TTC549 (cell line): ENCODE results near the gene STX10.

Experiments used
- FAIRE-seq: peaks from 2 replicates; lab custom pipeline; 2012; peaks lifted over from hg19 to GRCh38; lab: Jason Lieb, UNC

The STX10 gene

GRCh38 chr19:13100031-13100588 lies 50.1 kb downstream of the STX10 start:
- FAIRE-seq, result no peak

- no peak for FAIRE-seq
These were observed 50.8 kb downstream of the STX10 start for GRCh38 chr19:13099073-13099999.

- FAIRE-seq, result no peak
These were observed 51.7 kb downstream of the STX10 start for GRCh38 chr19:13098277-13099072.

GRCh38 chr19:13097463-13098258 lies 52.5 kb downstream of the STX10 start:
- no peak for FAIRE-seq

DNA sequence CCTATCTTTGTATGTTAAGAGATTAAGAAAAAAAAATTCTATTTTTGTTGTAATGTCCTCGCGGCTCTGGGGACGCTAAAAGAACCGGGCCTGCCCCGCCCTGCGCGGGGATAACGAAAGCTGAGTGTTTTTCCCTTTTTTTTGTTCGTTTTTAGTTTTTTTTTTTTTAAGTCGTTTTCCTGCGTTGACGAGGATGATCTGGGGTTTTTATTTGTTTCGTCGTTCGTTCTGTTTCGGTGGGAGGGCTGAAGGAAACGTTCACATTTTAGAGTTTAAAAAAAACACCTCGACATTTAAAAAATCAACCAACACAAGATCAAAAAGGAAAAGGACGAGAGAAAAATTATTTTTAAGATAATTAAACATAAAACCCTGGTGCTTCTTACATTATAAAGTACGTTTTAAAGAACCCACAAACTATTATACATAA lies 53.1 kb downstream of the STX10 start:
- no peak for FAIRE-seq

DNA sequence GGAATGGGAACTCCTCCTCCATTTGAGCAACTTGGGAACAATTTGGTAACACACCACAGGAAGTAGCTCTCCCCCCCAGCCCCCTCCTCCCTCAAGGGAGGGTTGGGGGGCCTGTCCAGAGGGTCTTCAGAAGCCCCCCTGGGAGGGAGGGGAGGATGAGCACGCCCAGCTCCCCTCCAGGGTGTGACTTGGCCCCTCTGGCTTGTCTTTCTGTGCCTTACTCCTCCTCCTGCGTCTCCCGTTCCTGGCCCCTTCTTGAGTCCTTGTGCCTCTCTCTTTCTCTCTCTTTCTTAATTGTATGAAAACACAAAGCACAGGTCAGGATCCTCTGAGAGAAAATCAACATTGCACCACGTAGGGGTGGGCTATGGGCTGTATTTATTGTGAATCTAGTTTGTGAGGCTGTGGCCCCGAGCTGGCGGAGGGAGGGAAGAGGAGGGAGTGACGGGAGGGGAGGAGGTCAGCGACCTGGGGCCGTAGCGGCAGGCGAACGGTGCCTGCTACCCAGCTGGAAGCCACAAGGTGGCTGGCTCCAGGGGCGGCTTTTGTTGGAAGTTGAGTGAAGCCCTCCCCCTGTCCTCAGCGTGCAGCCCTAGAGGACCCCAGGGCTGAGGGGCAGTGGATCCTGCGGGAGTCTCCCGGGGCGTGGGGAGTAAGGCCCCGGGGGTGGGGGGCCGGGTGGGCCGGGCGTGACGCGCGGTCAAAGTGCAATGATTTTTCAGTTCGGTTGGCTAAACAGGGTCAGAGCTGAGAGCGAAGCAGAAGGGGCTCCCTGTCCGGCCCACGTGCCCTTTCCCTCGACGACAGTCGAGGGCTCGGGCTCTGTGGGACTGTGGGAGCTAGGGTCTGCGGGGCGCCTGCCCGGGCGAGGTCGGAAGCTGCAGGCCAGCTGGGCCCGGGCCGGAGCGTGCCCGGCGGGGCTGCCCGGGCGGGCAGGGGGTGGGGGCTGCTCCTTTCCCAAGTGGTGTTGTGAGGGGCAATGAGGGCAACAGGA lies 53.9 kb downstream of the STX10 start:
- no peak for FAIRE-seq

DNA sequence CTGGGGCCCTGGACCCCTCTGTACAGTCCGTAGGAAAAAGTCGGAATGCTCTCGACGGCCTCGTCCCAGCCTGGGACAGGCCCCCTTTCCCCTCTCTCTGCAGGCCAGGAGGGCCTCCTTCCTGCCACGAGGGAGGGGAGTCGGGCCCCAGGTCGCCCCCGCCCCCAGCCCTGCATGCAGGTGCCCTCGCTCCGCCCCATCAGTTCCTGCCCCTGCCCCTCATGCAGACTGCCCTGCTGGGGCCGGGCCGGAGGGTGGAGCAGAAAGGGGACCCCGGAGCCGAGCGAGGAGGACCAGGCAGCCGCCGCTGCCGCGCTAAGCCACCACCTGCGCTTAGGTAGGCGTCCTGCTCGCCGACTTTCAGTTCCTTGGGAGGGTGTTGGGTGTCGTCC lies 54.8 kb downstream of the STX10 start:
- no peak for FAIRE-seq

- no peak for FAIRE-seq
These were observed 55.3 kb downstream of the STX10 start for GRCh38 chr19:13094771-13095392.

- FAIRE-seq, result no peak
These were observed 56.1 kb downstream of the STX10 start for GRCh38 chr19:13094106-13094504.
